Lower leg skin (tissue), 3 donors: Measurements from ENCODE around the gene LAMP1.

ENCODE experiments used
- POLR2A ChIP-seq, 2 donors: fragments of 450-650 bp; IDR thresholded peaks; one replicate each; pipeline ENCODE4 v1.6.1; 2016 to 2017; ENCODE audit warnings: antibody characterized with exemption in 2 of 2, mild to moderate bottlenecking in 1 of 2, moderate library complexity in 1 of 2
- TF ChIP-seq, protein P1 (sequence below), 3 donors: fragments of 450-650 bp; IDR thresholded peaks; one replicate each; pipeline ENCODE4 v1.5.1; 2016; ENCODE audit warnings: antibody characterized with exemption in 3 of 3, mild to moderate bottlenecking in 3 of 3, moderate library complexity in 2 of 3

DNA sequence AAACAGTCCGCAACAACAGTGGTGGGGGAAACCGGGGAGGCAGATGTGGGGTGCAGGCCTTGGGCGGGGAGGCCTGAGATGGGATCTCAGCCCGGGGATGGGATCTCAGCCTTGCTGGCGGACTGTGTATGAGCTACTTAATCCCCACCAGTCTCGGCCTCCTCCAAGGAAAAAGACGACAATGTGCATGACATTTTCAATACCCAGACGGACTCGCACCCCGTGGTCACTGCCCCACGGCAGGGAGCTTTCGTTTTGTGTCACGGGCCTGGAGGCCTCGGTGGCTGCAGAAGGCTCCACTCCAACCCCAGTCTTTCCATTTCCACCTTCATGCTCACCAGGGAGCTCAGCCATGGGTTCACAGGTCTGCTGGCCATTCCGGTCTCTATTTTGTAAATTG, 41.4 kb downstream of the LAMP1 start:
- TF ChIP-seq, protein P1, sequence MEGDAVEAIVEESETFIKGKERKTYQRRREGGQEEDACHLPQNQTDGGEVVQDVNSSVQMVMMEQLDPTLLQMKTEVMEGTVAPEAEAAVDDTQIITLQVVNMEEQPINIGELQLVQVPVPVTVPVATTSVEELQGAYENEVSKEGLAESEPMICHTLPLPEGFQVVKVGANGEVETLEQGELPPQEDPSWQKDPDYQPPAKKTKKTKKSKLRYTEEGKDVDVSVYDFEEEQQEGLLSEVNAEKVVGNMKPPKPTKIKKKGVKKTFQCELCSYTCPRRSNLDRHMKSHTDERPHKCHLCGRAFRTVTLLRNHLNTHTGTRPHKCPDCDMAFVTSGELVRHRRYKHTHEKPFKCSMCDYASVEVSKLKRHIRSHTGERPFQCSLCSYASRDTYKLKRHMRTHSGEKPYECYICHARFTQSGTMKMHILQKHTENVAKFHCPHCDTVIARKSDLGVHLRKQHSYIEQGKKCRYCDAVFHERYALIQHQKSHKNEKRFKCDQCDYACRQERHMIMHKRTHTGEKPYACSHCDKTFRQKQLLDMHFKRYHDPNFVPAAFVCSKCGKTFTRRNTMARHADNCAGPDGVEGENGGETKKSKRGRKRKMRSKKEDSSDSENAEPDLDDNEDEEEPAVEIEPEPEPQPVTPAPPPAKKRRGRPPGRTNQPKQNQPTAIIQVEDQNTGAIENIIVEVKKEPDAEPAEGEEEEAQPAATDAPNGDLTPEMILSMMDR (IDR thresholded peaks at IDR 0.05): no peak
- TF ChIP-seq POLR2A (IDR thresholded peaks at IDR 0.05): no peak
